ENCODE measurements around the gene WAPL.
"Not testable (repeated sequence)": the region's sequence is repeated elsewhere in the genome, so short reads cannot be mapped to it uniquely, and the experiment has no call there.

The WAPL gene

DNA sequence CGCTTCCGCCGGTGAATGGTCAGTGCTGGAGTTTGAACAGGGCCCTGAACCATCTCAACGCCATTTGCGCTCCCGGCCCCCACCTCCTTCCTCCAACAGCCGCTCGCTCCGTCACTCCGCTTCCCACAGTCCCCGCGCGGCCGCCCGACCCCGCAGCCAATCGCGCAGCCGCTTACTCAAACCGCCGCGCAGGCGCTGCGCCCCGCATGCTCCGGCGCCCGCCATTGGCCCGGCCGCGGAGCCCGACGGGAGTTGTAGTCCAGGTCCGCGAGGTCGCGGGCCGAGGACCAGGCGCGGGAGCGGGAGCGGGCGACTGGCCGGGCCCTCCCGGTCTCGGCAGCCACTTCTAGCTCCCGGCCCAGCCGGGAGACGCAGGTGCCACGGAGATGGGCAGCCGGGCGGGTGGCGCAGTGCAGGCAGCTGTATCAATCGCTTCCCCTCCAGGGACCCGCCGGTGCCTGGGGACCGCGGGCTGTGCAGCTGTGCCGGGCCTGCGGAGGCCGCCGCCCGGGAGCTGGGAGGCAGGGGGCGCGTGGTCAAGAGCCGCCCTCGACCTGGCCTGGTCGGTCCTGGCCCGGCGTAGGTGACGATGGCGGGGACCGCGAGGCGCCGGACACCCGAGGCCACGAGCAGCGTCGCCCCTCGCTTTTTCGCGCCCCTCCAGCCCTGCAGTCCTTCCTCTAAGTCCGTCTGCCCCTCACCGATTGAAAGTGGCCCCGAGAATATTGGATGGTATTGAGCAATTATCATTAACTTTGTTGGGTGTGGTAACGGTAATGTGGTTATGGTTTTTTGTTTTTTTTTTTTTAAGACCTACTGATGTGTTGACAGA is at the start of gene WAPL:
WAPL (minus strand) TSS at position 115 of the 832 bp plus-strand sequence. CDS start 3,723 bp downstream, outside the sequence.
- DNase-seq, result peak; percentile 37

GRCh38 chr10:86569335-86569734 is 47.7 kb upstream of the WAPL start:
- DNase-seq, result no peak

GRCh38 chr10:86566518-86566917 is 44.9 kb upstream of the WAPL start:
- not testable (repeated sequence) for DNase-seq

- DNase-seq, result not testable (repeated sequence)
Observed at GRCh38 chr10:86563338-86563737, 41.7 kb upstream of the WAPL start.

- not testable (repeated sequence) for DNase-seq
Observed at GRCh38 chr10:86558695-86559094, 37.1 kb upstream of the WAPL start.

DNA sequence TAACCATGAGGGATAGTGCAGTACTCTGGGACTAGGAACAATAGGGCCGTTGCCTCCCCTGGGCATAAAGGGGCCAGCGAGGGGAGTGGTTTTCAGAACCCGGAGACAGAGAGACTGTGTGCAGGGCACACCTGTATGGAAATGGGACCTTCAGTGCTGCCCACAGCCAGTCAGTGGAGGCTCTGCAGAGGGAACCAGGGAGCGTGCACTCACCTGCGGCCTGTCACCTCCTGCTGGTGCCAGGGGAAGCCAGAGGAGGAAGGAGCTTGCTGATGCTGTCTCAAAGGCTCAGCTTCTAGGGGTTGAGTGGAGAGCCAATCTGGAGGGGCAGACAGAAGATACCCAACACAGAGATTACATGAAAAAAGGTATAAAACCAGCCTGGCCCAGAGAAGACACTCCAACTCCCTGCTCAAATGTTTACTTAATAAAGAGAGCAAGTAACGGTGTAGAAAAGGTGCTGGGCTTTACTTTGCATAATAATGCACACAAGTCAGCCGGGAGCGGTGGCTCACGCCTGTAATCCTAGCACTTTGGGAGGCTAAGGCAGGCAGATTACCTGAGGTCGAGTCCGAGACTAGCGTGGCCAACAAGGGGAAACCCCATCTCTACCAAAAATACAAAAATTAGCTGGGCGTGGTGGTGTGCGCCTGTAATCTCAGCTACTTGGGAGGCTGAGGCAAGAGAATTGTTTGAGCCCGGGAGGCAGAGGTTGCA is 35.5 kb upstream of the WAPL start:
- DNase-seq, result peak; percentile 56

DNA sequence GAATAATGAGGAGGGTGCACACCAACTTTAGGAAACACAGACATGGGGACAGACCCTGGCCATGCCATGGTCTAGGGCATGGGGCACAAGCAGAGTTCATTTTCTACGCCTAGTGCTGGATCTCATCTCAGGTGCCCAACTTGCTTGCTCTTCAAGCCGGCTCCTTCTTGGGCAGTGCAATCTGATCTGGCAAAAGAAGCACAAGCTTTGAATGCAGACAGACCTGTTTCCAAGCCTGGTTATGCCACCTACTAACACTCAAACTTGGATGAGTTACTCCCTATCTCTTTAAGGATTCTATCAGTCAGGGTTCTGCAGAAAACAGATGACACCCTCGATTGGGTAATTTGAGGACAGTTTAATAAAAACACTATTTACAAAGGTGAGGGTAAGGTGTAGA is 34.9 kb upstream of the WAPL start:
- no peak for DNase-seq

DNA sequence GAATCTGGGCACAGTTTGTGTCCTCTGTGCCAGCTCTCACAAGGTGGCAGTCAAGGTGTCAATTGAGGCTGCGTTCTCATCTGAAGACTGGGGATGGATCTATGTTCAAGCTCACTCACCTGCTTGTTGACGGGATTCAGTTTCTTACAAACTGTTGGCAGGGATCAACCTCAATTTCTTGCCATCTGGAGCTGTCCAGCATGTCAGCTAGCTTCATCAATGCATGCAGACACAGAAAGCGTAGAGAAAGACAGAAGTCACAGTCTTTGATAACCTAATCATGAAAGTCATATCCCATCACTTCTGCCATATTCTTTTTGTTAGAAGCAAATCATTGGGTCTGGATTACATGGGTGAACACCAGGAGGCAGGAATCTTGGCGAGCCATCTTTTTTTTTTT is 32.0 kb upstream of the WAPL start:
- no peak for DNase-seq

- DNase-seq, result no peak
Observed at GRCh38 chr10:86553213-86553612, 31.6 kb upstream of the WAPL start.

- no peak for DNase-seq
Observed at GRCh38 chr10:86547296-86547695, 25.7 kb upstream of the WAPL start.

DNA sequence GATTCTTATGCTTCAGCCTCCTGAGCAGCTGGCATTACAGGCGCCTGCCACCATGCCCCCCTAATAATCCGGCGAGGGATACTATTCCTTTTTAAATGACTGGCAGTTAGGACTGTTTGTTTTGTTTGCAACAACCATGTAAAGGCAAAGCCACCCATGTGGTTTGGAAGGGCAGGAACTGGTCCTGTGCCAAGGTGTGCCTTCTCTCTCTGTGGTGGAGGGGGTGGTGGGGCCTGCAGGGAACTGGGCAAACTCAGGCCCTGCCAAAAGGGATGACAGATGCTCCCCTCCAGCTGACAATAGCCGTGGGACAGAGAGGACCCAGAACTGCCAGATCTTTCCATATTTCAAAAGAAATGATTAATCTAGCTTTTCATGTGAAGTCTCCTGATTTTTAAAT is 23.5 kb upstream of the WAPL start:
- DNase-seq, result no peak

DNA sequence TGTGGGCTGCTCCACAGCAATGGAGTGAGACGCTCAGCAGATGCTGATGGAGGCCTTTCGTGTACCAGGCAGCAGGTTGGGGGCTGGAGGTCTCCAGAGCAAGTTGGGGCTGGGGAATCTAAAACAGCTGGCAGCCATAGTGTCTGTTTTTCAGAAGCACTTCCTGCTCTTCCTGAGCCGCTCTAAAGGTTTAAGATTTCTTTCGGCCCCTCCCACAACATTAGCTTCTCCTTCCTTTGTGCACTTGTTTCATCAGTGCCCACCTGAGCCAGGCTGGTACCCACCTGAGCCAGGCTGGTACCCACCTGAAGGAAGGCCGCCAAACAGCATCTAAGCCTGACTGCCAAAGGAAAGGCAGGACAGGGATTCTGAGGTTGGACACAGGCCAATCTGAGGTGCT is 18.4 kb upstream of the WAPL start:
- DNase-seq, result no peak

- no peak for DNase-seq
Observed at GRCh38 chr10:86538547-86538946, 17.0 kb upstream of the WAPL start.

- not testable (repeated sequence) for DNase-seq
Observed at GRCh38 chr10:86538040-86538439, 16.4 kb upstream of the WAPL start.

GRCh38 chr10:86536294-86536861 is 14.8 kb upstream of the WAPL start:
- no peak for DNase-seq

GRCh38 chr10:86535132-86535882 is 13.7 kb upstream of the WAPL start:
- DNase-seq, result no peak

DNA sequence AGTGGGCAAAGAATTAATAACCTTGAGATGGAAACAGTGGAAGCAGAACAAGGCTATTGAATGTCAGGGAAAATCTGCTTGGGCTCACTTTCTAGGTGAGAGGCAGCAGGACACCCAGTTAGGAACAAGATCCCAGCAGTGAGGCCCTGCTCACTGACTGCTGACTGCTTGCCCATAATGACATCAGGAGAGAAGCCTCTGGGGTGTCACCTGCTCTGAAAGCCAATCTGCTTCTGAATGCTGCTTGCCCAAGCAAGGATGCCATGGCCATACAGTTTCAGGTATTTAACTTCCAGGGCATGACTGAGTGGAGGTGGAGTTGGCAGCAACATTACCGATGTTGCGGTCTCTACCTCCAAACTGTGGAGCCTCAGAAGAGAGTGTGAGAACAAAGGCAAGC is 11.7 kb upstream of the WAPL start:
- no peak for DNase-seq

DNA sequence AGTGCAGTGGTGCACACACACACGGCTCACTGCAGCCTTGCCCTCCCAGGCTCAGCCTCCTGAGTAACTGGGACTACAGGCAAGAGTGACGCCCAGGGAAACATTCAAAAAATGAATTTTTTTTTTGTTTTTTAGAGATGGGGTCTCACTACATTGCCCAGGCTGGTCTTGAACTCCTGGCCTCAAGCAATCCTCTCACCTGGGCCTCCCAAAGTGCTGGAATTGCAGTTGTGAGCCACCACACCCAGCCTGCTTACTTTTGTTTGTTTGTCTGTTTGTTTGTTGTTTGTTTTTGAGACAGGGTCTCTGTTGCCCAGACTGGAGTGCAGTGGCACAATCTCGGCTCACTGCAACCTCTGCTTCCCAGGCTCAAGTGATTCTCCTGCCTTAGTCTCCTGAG is 7.1 kb upstream of the WAPL start:
- not testable (repeated sequence) for DNase-seq

GRCh38 chr10:86526606-86527005 is 5.0 kb upstream of the WAPL start:
- DNase-seq, result no peak

DNA sequence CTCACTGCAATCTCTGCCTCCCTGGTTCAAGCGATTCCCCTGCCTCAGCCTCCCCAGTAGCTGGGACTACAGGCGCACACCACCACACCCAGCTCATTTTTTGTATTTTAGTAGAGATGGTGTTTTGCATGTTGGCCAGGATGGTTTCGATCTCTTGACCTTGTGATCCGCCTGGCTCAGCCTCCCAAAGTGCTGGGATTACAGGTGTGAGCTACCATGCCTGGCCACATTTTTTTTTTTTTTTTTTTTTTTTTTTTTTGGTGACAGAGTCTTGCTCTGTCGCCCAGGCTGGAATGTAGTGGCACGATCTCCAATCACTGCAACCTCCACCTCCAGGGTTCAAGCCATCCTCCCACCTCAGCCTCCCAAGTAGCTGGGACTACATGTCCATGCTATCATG is 4.1 kb upstream of the WAPL start:
- DNase-seq, result not testable (repeated sequence)

- no peak for DNase-seq
Observed at GRCh38 chr10:86524225-86524962, 2.8 kb upstream of the WAPL start.

DNA sequence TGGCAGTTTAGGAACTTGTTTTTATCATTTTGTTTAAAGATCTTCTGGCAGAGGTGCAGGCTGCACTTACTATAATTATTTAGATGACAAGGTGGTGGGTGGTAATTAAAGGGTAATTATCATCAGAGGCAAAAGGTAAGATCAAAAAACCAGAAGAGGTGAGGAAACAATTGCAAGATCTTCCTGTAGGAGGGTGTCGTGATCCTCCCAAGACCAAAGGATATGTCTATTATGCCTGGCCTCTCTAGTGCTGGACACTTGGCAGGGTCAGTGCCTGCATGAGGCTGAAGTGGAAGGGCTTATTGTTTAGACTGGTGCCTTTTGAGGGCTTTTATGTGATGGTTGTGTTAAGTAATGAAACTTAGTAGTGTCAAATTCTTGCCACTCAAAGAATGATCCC is 1.8 kb upstream of the WAPL start:
- DNase-seq, result no peak

GRCh38 chr10:86522510-86522855 is 891 bp upstream of the WAPL start:
- DNase-seq, result no peak

Measured in NCI-H1436 treated with DMSO at 0.1 percent for 48 hours (cell line).